ENCODE results near the gene KRTAP26-1.
A peak's percentile ranks its signal among the peaks of the same experiment; 100 is the strongest.

The KRTAP26-1 gene

GRCh38 chr21:30306884-30307283 is 13.2 kb downstream of the KRTAP26-1 start:
- ChIA-PET CTCF (no interaction called here), POLR2A (no interaction called here)
- DNase-seq (ENCODE audit: extremely low spot score): no peak
- TF ChIP-seq FOXK2 (IDR thresholded peaks at IDR 0.05) (no peak), CTBP1 (IDR thresholded peaks at IDR 0.05; ENCODE audit: borderline replicate concordance) (no peak)

DNA sequence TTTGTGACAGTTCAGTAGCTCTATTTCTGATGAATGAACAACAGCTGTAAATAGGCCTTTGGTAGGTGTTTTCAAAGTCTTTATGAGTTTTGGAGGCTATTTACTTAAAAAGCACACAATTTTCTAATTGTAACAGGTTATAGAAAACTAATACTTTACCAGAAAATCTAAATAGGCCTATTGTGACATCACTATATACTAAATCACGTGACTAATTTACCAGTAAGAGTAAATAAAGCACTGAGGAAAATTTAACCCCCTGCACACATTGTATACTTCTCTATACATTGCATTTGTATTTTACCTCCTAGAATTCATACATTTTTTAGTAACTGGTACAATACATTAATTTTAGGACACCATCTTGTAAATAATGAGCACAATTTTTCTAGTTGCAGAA is 15.0 kb downstream of the KRTAP26-1 start:
- TF ChIP-seq NFRKB (IDR thresholded peaks at IDR 0.05): no peak
- TF ChIP-seq PKNOX1 (IDR thresholded peaks at IDR 0.05): no peak
- CTCF ChIA-PET: no interaction called here
- POLR2A ChIA-PET: no interaction called here
- no peak for DNase-seq (ENCODE audit: extremely low spot score)

DNA sequence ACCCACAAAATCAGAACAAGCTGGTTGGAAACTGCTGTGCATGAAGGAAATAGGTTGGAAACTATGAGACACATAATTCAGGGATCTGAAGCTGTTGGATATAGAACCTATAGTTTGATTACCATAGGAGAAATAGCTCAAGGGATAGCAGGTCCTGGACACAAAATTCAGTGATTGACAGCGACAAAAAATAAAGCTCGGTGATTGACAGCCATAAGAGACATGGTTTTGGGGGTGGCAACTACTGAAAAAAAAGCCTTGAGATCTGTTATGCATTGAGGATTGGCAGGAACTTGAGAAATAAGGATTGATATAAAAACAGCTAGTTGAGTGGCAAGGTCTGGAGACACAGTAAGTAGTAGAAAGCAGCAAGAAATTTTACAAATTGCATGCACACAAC is 30.9 kb downstream of the KRTAP26-1 start, which contains the start of gene KRTAP25-1:
KRTAP25-1 (minus strand) TSS at position 300 of the 400 bp plus-strand sequence; CDS start at position 276, 24 bp downstream.
- ChIA-PET POLR2A (no interaction called here), CTCF (no interaction called here)
- no peak for DNase-seq (ENCODE audit: extremely low spot score)
- TF ChIP-seq ELF4 (IDR thresholded peaks at IDR 0.05) (no peak), HDGF (IDR thresholded peaks at IDR 0.05; ENCODE audit: borderline replicate concordance) (no peak), PKNOX1 (IDR thresholded peaks at IDR 0.05) (peak; percentile 54; the same call in 1 of the 2 replicates), SP1 (IDR thresholded peaks at IDR 0.05) (no peak)

GRCh38 chr21:30282850-30283249 is 37.3 kb downstream of the KRTAP26-1 start, which contains the start of gene KRTAP24-1:
KRTAP24-1 (minus strand) TSS chr21:30282950; CDS start chr21:30282932, 18 bp downstream.
- ChIA-PET CTCF (no interaction called here), POLR2A (no interaction called here)
- no peak for TF ChIP-seq LEF1 (IDR thresholded peaks at IDR 0.05; ENCODE audit: borderline replicate concordance)
- no peak for TF ChIP-seq CTBP1 (IDR thresholded peaks at IDR 0.05; ENCODE audit: borderline replicate concordance)
- no peak for TF ChIP-seq L3MBTL2 (conservative IDR thresholded peaks at IDR 0.05)
- no peak for TF ChIP-seq ARNT (IDR thresholded peaks at IDR 0.05)
- no peak for TF ChIP-seq ELF4 (IDR thresholded peaks at IDR 0.05)
- no peak for TF ChIP-seq PKNOX1 (IDR thresholded peaks at IDR 0.05)
- no peak for TF ChIP-seq HDGF (IDR thresholded peaks at IDR 0.05; ENCODE audit: borderline replicate concordance)
- TF ChIP-seq FOXM1 (IDR thresholded peaks at IDR 0.05; ENCODE audit: borderline replicate concordance): no peak
- no peak for TF ChIP-seq BHLHE40 (IDR thresholded peaks at IDR 0.05; ENCODE audit: borderline replicate concordance)
- no peak for TF ChIP-seq FOXA1 (IDR thresholded peaks at IDR 0.05)
- TF ChIP-seq FOXK2 (IDR thresholded peaks at IDR 0.05): no peak
- no peak for TF ChIP-seq NFRKB (IDR thresholded peaks at IDR 0.05)
- TF ChIP-seq SUZ12 (IDR thresholded peaks at IDR 0.05): no peak
- TF ChIP-seq SP1 (IDR thresholded peaks at IDR 0.05): no peak
- TF ChIP-seq TARDBP (IDR thresholded peaks at IDR 0.05): no peak
- TF ChIP-seq ZNF384 (IDR thresholded peaks at IDR 0.05): no peak
- no peak for DNase-seq (ENCODE audit: extremely low spot score)

DNA sequence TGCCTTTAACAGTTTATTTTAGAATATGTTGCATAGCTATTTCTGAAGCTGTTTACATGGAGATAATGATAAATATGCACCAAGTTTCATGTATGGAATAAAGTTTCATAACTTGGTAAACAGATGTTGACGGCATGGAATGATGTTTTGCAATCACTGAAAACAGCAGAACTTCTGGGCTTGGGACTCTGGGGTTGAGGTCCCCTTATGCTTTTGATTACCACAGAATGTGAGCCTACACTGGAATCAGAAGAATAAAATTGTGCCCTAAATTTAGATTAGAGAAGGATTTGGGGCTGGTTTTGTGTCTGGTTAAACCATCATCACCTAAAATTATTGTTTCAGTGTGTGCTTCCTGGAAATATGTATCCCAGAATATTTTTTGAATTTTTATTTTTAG is 48.5 kb downstream of the KRTAP26-1 start:
- CTCF ChIA-PET: no interaction called here
- DNase-seq (ENCODE audit: extremely low spot score): no peak
- TF ChIP-seq ELF4 (IDR thresholded peaks at IDR 0.05) (no peak), FOXA1 (IDR thresholded peaks at IDR 0.05) (no peak), HDGF (IDR thresholded peaks at IDR 0.05; ENCODE audit: borderline replicate concordance) (no peak), TARDBP (IDR thresholded peaks at IDR 0.05) (no peak), CTBP1 (IDR thresholded peaks at IDR 0.05; ENCODE audit: borderline replicate concordance) (no peak), BHLHE40 (IDR thresholded peaks at IDR 0.05; ENCODE audit: borderline replicate concordance) (no peak), ARNT (IDR thresholded peaks at IDR 0.05) (no peak), ZNF384 (IDR thresholded peaks at IDR 0.05) (no peak), L3MBTL2 (conservative IDR thresholded peaks at IDR 0.05) (no peak), SP1 (IDR thresholded peaks at IDR 0.05) (no peak), FOXK2 (IDR thresholded peaks at IDR 0.05) (no peak), LEF1 (IDR thresholded peaks at IDR 0.05; ENCODE audit: borderline replicate concordance) (no peak), SUZ12 (IDR thresholded peaks at IDR 0.05) (no peak), PKNOX1 (IDR thresholded peaks at IDR 0.05) (no peak)
- POLR2A ChIA-PET: no interaction called here

DNA sequence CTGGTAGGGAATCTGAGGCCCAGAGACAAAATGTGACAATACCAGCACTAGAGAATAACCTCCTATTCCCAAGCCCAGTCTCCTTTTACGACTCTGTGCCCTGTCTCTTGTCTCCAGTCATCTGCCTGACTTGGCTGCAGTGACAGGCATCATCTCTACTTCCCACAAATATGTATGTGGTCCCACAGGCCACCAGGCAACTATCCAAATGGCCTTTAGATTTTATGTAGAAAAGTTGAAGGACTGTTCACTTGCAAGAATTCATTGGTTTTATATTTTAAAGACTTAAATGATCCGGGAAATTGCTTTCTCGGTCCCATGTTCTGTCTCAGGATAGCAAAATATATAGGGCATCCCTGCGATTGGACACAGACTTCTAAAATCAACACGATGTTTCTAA is 49.0 kb downstream of the KRTAP26-1 start:
- CTCF ChIA-PET: no interaction called here
- POLR2A ChIA-PET: no interaction called here
- DNase-seq (ENCODE audit: extremely low spot score): no peak
- TF ChIP-seq NFRKB (IDR thresholded peaks at IDR 0.05) (no peak), HDGF (IDR thresholded peaks at IDR 0.05; ENCODE audit: borderline replicate concordance) (no peak), L3MBTL2 (conservative IDR thresholded peaks at IDR 0.05) (no peak), LEF1 (IDR thresholded peaks at IDR 0.05; ENCODE audit: borderline replicate concordance) (no peak), PKNOX1 (IDR thresholded peaks at IDR 0.05) (no peak), BHLHE40 (IDR thresholded peaks at IDR 0.05; ENCODE audit: borderline replicate concordance) (no peak), SP1 (IDR thresholded peaks at IDR 0.05) (no peak)

All from HEK293T (cell line).